Lower leg skin (tissue), 4 donors: Measurements from ENCODE around the gene C1QTNF6. TPM values are rescaled to one million over a fixed set of nuclear protein-coding genes. Genes with fewer than 3 reads are reported as not detected.

Source experiments
- DNase-seq, 2 donors: peaks; one replicate each; pipeline ENCODE4 v3.0.0-alpha.2; 2019; ENCODE audit warnings: low spot score in 2 of 2
- H3K4me3 ChIP-seq: fragments of 200-600 bp; sonication (generic); 2 replicates; pipeline ENCODE4 v1.5.1; 2017; ENCODE audit warnings: mild to moderate bottlenecking, low read depth; ENCODE audit not compliant: poor library complexity, severe bottlenecking
- POLR2A ChIP-seq, 2 donors: fragments of 450-650 bp; IDR thresholded peaks; one replicate each; pipeline ENCODE4 v1.6.1; 2016 to 2017; ENCODE audit warnings: antibody characterized with exemption in 2 of 2, mild to moderate bottlenecking in 1 of 2, moderate library complexity in 1 of 2
- WGBS, 2 donors: methylation state at CpG; one replicate each; pipeline ENCODE4 v1.1.5; 2018; 5-methylcytosine and 5-hydroxymethylcytosine counted together
- intact Hi-C: fragments of 100-400 bp; cut with DNase I; formaldehyde crosslinking; loops from one replicate; pipeline ENCODE4 v1.15.0; 2023; ENCODE audit warnings: low total_unique reads
- total RNA-seq, 4 donors: library from RNA; depleted of rRNA; stranded (reverse); fragments of >200 nt; gene quantifications; one replicate each; pipeline ENCODE4 v1.1.0, GENCODE V29; 2016
- TF ChIP-seq, protein P1 (sequence below), 3 donors: fragments of 450-650 bp; IDR thresholded peaks; one replicate each; pipeline ENCODE4 v1.5.1; 2016; ENCODE audit warnings: antibody characterized with exemption in 3 of 3, mild to moderate bottlenecking in 3 of 3, moderate library complexity in 2 of 3

Gene C1QTNF6
- total RNA-seq, 4 donors from 2014 or later, result 0.81 to 8.9 (median 2.1) TPM

DNA sequence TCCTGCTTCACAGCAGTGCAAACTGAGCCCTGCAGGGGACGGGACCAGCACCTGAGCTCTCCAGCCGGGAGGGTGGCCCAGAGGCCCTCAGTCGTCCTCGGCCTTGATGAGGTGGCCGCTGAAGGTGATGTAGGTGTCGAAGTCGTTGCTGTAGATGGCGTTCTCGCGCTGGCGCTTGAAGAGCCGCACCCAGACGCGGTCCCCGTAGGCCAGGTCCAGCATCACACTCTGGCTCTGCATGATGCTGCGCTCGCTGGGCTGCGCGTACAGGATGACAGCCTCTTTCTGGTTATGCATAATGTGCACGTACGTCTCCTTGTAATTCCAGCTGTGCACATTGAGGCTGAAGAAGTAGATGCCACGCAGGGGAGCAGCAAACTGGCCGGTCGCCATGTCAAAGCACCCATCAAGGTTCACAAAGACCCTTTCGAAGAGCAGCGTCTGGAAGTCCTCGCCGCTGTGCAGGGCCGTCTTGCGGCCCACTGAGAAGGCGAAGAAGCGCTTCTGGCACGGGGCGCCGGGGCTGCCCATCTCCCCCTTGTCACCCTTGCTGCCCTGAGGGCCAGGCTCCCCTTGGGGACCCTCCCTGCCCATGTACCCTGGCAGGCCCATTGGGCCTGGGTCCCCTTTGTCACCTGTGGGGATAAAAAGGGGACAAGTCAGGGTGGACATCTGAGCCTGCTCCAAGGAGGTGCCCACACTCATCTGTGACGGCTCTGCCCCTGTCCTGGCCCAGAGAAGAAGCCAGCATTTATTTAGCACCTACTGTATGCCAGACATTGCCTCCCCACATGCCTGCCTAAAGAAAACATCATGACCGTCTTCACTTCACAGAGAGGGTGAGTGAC, 5.7 kb downstream of the C1QTNF6 start:
- WGBS, 2 donors, result 86 to 94% methylated on average over 37 of the region's 37 CpGs
- no peak for DNase-seq
- intact Hi-C loops, result no loop called here
- no peak overlapping the region for H3K4me3 ChIP-seq
- TF ChIP-seq, protein P1, sequence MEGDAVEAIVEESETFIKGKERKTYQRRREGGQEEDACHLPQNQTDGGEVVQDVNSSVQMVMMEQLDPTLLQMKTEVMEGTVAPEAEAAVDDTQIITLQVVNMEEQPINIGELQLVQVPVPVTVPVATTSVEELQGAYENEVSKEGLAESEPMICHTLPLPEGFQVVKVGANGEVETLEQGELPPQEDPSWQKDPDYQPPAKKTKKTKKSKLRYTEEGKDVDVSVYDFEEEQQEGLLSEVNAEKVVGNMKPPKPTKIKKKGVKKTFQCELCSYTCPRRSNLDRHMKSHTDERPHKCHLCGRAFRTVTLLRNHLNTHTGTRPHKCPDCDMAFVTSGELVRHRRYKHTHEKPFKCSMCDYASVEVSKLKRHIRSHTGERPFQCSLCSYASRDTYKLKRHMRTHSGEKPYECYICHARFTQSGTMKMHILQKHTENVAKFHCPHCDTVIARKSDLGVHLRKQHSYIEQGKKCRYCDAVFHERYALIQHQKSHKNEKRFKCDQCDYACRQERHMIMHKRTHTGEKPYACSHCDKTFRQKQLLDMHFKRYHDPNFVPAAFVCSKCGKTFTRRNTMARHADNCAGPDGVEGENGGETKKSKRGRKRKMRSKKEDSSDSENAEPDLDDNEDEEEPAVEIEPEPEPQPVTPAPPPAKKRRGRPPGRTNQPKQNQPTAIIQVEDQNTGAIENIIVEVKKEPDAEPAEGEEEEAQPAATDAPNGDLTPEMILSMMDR (IDR thresholded peaks at IDR 0.05), result no peak
- no peak for TF ChIP-seq POLR2A (IDR thresholded peaks at IDR 0.05)

GRCh38 chr22:37181681-37182080, 6.4 kb downstream of the C1QTNF6 start:
- intact Hi-C loops, result no loop called here
- TF ChIP-seq, protein P1 (IDR thresholded peaks at IDR 0.05), result no peak
- no peak for TF ChIP-seq POLR2A (IDR thresholded peaks at IDR 0.05)
- DNase-seq, result no peak
- 70 to 77% methylated on average over 4 of the region's 4 CpGs for WGBS, 2 donors
- H3K4me3 ChIP-seq, result no peak overlapping the region

DNA sequence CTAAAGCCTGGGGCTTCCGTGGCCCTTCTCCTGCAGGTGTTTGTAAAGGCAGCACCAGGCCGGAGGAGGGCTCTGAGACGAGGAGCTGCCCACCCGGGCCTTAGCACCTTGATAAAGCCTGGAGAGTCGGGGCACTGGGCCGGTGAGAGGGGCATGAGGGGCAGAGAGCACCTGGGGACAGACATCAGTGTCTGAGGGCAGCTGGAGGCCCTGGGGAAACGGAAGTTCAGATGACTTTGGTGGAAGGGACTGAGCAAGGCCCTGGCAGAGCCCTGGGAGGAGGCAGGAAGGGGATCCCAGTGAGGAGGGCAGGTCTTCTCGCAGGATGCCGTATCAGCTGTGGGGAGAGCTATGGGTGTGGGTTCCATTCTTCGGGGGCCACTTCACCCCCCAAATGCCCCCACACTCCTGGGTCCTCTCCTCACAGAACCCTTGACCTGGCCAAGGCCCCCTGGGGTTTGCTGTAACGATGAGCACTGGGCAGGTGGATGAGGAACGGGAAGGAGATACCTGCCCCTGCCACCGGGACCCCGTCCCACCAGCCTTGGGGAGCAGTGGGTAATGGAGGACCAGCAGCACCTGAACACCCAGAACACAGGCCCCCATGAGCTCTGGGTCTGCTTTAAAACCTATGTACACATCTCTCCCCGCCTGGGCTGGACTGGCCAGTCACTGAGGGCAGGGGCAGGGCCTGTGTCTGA, 7.4 kb downstream of the C1QTNF6 start:
- DNase-seq, result no peak
- TF ChIP-seq POLR2A (IDR thresholded peaks at IDR 0.05), result no peak
- TF ChIP-seq, protein P1 (IDR thresholded peaks at IDR 0.05), result no peak
- no peak overlapping the region for H3K4me3 ChIP-seq
- WGBS, 2 donors, result 90 to 92% methylated on average over 14 to 15 of the region's 15 CpGs
- intact Hi-C loops, result no loop called here

- 88 to 91% methylated on average over 29 to 31 of the region's 31 CpGs for WGBS, 2 donors
- DNase-seq, result no peak
- no peak for TF ChIP-seq POLR2A (IDR thresholded peaks at IDR 0.05)
- TF ChIP-seq, protein P1 (IDR thresholded peaks at IDR 0.05), result no peak
- intact Hi-C loops, result no loop called here
- H3K4me3 ChIP-seq, result no peak overlapping the region
Measured at GRCh38 chr22:37179622-37180420, 8.2 kb downstream of the C1QTNF6 start.

- peak in 1 of 2 donors; percentile 80 for DNase-seq
- TF ChIP-seq POLR2A (IDR thresholded peaks at IDR 0.05), result no peak
- TF ChIP-seq, protein P1 (IDR thresholded peaks at IDR 0.05), result no peak
- WGBS, 2 donors, result 77 to 78% methylated on average over 10 of the region's 10 CpGs
- intact Hi-C loops, result no loop called here
- no peak overlapping the region for H3K4me3 ChIP-seq
Measured at GRCh38 chr22:37179126-37179470, 8.9 kb downstream of the C1QTNF6 start.
